Erythroblast (primary cell): ENCODE measurements around the gene MYO1D.

ENCODE experiments used
- GATA1 ChIP-seq: IDR thresholded peaks from 2 replicates; pipeline ENCODE4 v1.6.1; 2011; ENCODE audit warnings: low read depth, mild to moderate bottlenecking, control low read depth, low read length, moderate library complexity
- POLR2A ChIP-seq: IDR thresholded peaks from 2 replicates; pipeline ENCODE4 v1.6.1; 2011; ENCODE audit warnings: mild to moderate bottlenecking, low read length

DNA sequence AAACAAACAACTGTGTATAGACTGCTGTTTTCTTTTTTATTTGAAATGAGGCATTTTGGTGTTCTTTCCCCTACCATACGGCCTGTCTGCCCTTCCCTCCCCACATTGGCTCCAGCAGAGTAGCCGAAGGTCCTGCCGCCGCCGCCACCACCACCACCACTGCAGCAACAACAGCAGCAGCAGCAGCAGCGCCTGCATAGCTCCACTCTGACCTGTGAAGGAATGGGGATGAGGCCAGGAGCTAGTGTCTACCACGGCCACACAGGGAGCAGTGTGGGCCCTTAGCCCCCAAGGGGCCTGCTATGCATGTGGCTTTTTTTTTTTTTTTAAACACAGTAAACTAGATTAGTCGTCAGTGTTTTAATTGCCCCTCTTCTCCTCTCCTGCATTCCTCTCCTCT, 395.7 kb downstream of the MYO1D start:
- no peak for TF ChIP-seq POLR2A
- TF ChIP-seq GATA1 = no peak
